ENCODE data around the gene DTNBP1. TPM values are rescaled to one million over a fixed set of nuclear protein-coding genes. Genes with fewer than 3 reads are reported as not detected.

DTNBP1 gene
- total RNA-seq, 1 experiment from 2014 or later: 23.7 TPM

- peak; percentile 85 for DNase-seq (ENCODE audit: low read depth)
Measured at GRCh38 chr6:15501826-15502445, 160.9 kb downstream of the DTNBP1 start.

GRCh38 chr6:15500901-15501825 lies 161.7 kb downstream of the DTNBP1 start:
- no peak for DNase-seq (ENCODE audit: low read depth)

- no peak for DNase-seq (ENCODE audit: low read depth)
Measured at GRCh38 chr6:15500078-15500740, 162.6 kb downstream of the DTNBP1 start.

- no peak for DNase-seq (ENCODE audit: low read depth)
Measured at GRCh38 chr6:15499591-15499990, 163.2 kb downstream of the DTNBP1 start.

- DNase-seq (ENCODE audit: low read depth): no peak
Measured at GRCh38 chr6:15499125-15499524, 163.7 kb downstream of the DTNBP1 start.

- no peak for DNase-seq (ENCODE audit: low read depth)
Measured at GRCh38 chr6:15498640-15499039, 164.2 kb downstream of the DTNBP1 start.

- no peak for DNase-seq (ENCODE audit: low read depth)
Measured at GRCh38 chr6:15496345-15497131, 166.3 kb downstream of the DTNBP1 start.

- no peak for DNase-seq (ENCODE audit: low read depth)
Measured at GRCh38 chr6:15495375-15495901, 167.4 kb downstream of the DTNBP1 start.

- peak; percentile 68 for DNase-seq (ENCODE audit: low read depth)
Measured at GRCh38 chr6:15493437-15494168, 169.2 kb downstream of the DTNBP1 start.

GRCh38 chr6:15491986-15492269 lies 170.9 kb downstream of the DTNBP1 start:
- no peak for DNase-seq (ENCODE audit: low read depth)

- peak; percentile 72 for DNase-seq (ENCODE audit: low read depth)
Measured at GRCh38 chr6:15491255-15491985, 171.4 kb downstream of the DTNBP1 start.

GRCh38 chr6:15490242-15491100 lies 172.4 kb downstream of the DTNBP1 start:
- DNase-seq (ENCODE audit: low read depth): no peak

- DNase-seq (ENCODE audit: low read depth): no peak
Measured at GRCh38 chr6:15489261-15489962, 173.4 kb downstream of the DTNBP1 start.

GRCh38 chr6:15487262-15487661 lies 175.6 kb downstream of the DTNBP1 start:
- no peak for DNase-seq (ENCODE audit: low read depth)

- peak; percentile 44 for DNase-seq (ENCODE audit: low read depth)
Measured at GRCh38 chr6:15485936-15486335, 176.9 kb downstream of the DTNBP1 start.

- no peak for DNase-seq (ENCODE audit: low read depth)
Measured at GRCh38 chr6:15484821-15485220, 178.0 kb downstream of the DTNBP1 start.

- no peak for DNase-seq (ENCODE audit: low read depth)
Measured at GRCh38 chr6:15484140-15484539, 178.7 kb downstream of the DTNBP1 start.

GRCh38 chr6:15483060-15483459 lies 179.8 kb downstream of the DTNBP1 start:
- peak; percentile 21 for DNase-seq (ENCODE audit: low read depth)

Data from M059J (cell line).